GM18505 (cell line): ENCODE results near the gene CALU.

Source experiments
- ATAC-seq: cut with Tn5 transposase; IDR thresholded peaks from one replicate; pipeline ENCODE4 v1.9.1; 2021; ENCODE audit not compliant: unreplicated experiment
- POLR2A ChIP-seq: IDR thresholded peaks from 4 replicates; pipeline ENCODE4 v1.6.1; 2011; ENCODE audit warnings: borderline replicate concordance; ENCODE audit not compliant: insufficient read depth, insufficient read length; ENCODE audit errors: extremely low read depth

The CALU gene

GRCh38 chr7:128731184-128731583, 8.0 kb upstream of the CALU start:
- no peak for TF ChIP-seq POLR2A
- ATAC-seq = no peak

- TF ChIP-seq POLR2A = no peak
- no peak for ATAC-seq
Measured at GRCh38 chr7:128732521-128733277, 6.5 kb upstream of the CALU start.

- ATAC-seq = no peak
- TF ChIP-seq POLR2A = no peak
Measured at GRCh38 chr7:128733278-128733645, 5.9 kb upstream of the CALU start.

GRCh38 chr7:128734890-128735289, 4.3 kb upstream of the CALU start:
- ATAC-seq = no peak
- no peak for TF ChIP-seq POLR2A

GRCh38 chr7:128735436-128735835, 3.7 kb upstream of the CALU start:
- no peak for TF ChIP-seq POLR2A
- no peak for ATAC-seq

- TF ChIP-seq POLR2A = no peak
- ATAC-seq = no peak
Measured at GRCh38 chr7:128737441-128737840, 1.7 kb upstream of the CALU start.

GRCh38 chr7:128737867-128738385, 1.2 kb upstream of the CALU start:
- no peak for ATAC-seq
- TF ChIP-seq POLR2A = no peak

GRCh38 chr7:128738570-128739047, 550 bp upstream of the CALU start:
- peak; percentile 3 for ATAC-seq
- TF ChIP-seq POLR2A = no peak

GRCh38 chr7:128739990-128740682, 977 bp downstream of the CALU start:
- ATAC-seq = no peak
- TF ChIP-seq POLR2A = no peak

- ATAC-seq = no peak
- no peak for TF ChIP-seq POLR2A
Measured at GRCh38 chr7:128740996-128741395, 1.8 kb downstream of the CALU start.

GRCh38 chr7:128741491-128741890, 2.3 kb downstream of the CALU start:
- ATAC-seq = no peak
- TF ChIP-seq POLR2A = no peak

- no peak for TF ChIP-seq POLR2A
- ATAC-seq = no peak
Measured at GRCh38 chr7:128742206-128742605, 3.0 kb downstream of the CALU start.

GRCh38 chr7:128743112-128743772, 4.1 kb downstream of the CALU start:
- no peak for ATAC-seq
- TF ChIP-seq POLR2A = no peak
